ENCODE data around the gene INPP5B.
A peak's percentile ranks its signal among the peaks of the same experiment; 100 is the strongest.

The INPP5B gene

DNA sequence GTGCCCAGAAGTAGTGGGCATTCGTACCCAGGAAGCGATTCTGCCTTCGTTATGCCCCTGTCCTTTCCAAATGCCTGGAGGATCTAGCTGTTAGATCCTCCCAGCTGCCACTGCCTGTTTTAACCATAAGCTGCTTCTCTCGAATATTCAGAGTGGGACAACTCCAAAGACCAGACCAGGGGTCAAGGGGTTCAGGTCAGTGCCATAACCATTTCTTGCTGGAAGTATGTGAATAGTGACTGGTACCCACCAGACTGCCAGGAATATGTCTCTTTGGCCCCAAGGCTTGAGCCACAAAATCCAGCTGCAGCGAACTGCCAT, 86.5 kb downstream of the INPP5B start:
- H3K4me3 ChIP-seq (ENCODE audit: low read depth, low read length): peak overlapping the region; percentile 100
- TF ChIP-seq, protein P1, sequence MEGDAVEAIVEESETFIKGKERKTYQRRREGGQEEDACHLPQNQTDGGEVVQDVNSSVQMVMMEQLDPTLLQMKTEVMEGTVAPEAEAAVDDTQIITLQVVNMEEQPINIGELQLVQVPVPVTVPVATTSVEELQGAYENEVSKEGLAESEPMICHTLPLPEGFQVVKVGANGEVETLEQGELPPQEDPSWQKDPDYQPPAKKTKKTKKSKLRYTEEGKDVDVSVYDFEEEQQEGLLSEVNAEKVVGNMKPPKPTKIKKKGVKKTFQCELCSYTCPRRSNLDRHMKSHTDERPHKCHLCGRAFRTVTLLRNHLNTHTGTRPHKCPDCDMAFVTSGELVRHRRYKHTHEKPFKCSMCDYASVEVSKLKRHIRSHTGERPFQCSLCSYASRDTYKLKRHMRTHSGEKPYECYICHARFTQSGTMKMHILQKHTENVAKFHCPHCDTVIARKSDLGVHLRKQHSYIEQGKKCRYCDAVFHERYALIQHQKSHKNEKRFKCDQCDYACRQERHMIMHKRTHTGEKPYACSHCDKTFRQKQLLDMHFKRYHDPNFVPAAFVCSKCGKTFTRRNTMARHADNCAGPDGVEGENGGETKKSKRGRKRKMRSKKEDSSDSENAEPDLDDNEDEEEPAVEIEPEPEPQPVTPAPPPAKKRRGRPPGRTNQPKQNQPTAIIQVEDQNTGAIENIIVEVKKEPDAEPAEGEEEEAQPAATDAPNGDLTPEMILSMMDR (IDR thresholded peaks at IDR 0.05; ENCODE audit: low read depth, low read length): no peak

- TF ChIP-seq, protein P1 (IDR thresholded peaks at IDR 0.05; ENCODE audit: low read depth, low read length): peak; percentile 83
- H3K4me3 ChIP-seq (ENCODE audit: low read depth, low read length): peak within 1 kb of the TSS; percentile 100
Measured at GRCh38 chr1:37859507-37860345, 87.1 kb downstream of the INPP5B start, which contains the start of gene MTF1. TSS of gene MTF1 (minus strand) at chr1:37859592. CDS start at chr1:37857658, 1,934 bp downstream.

GRCh38 chr1:37858931-37859506, 87.8 kb downstream of the INPP5B start:
- TF ChIP-seq, protein P1 (IDR thresholded peaks at IDR 0.05; ENCODE audit: low read depth, low read length): no peak
- peak overlapping the region; percentile 100 for H3K4me3 ChIP-seq (ENCODE audit: low read depth, low read length)

DNA sequence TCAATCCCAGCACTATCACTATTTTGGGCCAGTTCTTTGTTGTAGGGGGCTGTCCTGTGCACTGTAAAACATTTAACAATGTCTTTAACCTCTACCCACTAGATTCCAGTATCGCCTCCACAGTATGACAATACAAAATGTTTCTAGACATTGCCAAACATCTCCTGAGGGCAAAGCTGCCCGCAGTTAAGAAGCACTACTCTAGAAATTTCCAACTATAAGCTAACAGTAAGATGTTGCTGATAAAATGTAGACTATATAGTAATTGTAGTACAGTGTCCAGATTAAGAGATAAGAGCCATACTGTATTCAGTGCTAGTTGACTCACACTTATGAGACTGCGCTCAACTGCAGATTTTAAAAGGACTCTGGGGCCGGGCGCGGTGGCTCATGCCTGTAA, 92.4 kb downstream of the INPP5B start:
- H3K4me3 ChIP-seq (ENCODE audit: low read depth, low read length): no peak overlapping the region
- TF ChIP-seq, protein P1 (IDR thresholded peaks at IDR 0.05; ENCODE audit: low read depth, low read length): no peak

GRCh38 chr1:37853157-37853556, 93.7 kb downstream of the INPP5B start:
- H3K4me3 ChIP-seq (ENCODE audit: low read depth, low read length): no peak overlapping the region
- TF ChIP-seq, protein P1 (IDR thresholded peaks at IDR 0.05; ENCODE audit: low read depth, low read length): no peak

GRCh38 chr1:37851782-37852210, 95.1 kb downstream of the INPP5B start:
- TF ChIP-seq, protein P1 (IDR thresholded peaks at IDR 0.05; ENCODE audit: low read depth, low read length): no peak
- no peak overlapping the region for H3K4me3 ChIP-seq (ENCODE audit: low read depth, low read length)

- no peak overlapping the region for H3K4me3 ChIP-seq (ENCODE audit: low read depth, low read length)
- TF ChIP-seq, protein P1 (IDR thresholded peaks at IDR 0.05; ENCODE audit: low read depth, low read length): no peak
Measured at GRCh38 chr1:37851262-37851661, 95.6 kb downstream of the INPP5B start.

All from WI38 (cell line).